Measurements from ENCODE around the gene INAFM1.

Gene INAFM1

DNA sequence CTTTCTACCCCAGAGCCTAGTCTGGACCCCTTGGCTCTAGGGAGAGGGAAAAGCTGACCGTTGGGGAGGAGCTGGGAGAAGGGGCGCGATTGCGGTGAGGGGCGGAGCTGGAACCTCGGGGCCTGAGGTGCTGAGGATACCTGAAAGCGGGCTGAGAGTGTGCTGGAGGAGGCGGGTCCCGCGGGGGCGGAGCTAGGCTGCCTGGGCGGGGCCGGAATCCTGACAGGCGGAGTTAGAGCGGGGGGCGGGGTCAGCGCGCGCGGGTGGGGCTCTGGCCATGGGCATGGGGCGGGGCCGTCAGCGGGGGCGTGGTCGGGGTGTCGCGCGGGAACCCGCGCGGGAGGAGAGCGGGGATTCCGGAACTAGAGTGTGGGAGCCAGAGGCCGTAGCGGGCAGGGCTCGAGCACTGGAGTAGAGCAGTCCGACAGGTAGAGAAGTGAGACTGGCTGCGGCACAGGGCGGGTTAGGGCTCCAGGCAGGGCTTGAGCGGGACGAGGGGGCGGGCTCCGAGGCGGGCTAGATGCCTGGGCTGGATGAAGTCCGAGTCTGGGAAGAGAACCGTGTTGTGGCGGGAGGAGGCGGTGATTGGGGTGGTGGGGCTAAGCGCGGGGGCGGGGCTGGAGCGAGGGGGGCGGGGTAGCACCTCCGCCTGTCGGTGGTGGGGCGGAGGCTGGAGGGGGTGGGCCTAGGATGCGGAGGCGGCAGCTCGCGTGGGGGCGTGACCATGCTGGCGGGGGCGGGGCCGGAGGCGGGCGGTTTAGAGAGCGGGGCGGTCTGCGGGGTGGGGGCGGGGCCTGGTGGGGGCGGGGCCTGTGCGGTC is at the start of gene INAFM1:
Gene INAFM1 (plus strand): TSS at position 815 of the 820 bp plus-strand sequence. CDS start 35 bp downstream, outside the sequence.
- DNase-seq: peak; percentile 98

DNA sequence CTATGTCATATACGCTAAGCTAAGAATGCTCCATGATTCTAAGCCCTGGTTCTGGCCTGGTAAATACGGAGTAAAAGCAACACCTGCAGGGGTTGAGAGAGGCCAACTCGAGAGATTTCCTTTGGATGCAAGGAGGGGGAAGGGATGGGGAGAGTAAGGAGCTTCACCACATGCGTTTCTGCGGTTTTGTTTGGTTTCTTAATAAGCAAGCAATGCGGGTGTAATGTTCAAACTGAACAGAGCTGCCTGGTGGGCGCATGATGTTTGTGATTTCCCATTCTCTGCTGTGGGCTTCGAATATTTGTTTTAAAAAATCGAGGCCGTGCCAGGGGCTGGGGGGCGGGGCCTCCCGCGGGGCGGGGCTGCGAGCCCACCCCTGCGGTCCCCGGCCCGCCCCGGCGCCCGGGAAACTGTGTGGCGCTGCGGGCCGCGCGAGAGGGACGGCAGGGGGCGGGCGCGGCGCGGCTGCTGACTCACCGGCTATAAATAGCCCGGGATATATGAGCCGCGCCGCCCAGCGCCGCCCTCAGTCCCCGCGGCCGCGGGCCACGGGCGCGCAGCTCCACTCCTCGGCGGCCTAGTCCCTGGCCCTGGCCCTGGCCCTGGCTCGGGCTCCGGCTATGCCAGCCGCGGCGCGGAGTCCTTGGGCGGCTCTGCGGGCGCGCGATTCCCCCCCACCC is 48.8 kb upstream of the INAFM1 start:
- DNase-seq: peak; percentile 94

DNA sequence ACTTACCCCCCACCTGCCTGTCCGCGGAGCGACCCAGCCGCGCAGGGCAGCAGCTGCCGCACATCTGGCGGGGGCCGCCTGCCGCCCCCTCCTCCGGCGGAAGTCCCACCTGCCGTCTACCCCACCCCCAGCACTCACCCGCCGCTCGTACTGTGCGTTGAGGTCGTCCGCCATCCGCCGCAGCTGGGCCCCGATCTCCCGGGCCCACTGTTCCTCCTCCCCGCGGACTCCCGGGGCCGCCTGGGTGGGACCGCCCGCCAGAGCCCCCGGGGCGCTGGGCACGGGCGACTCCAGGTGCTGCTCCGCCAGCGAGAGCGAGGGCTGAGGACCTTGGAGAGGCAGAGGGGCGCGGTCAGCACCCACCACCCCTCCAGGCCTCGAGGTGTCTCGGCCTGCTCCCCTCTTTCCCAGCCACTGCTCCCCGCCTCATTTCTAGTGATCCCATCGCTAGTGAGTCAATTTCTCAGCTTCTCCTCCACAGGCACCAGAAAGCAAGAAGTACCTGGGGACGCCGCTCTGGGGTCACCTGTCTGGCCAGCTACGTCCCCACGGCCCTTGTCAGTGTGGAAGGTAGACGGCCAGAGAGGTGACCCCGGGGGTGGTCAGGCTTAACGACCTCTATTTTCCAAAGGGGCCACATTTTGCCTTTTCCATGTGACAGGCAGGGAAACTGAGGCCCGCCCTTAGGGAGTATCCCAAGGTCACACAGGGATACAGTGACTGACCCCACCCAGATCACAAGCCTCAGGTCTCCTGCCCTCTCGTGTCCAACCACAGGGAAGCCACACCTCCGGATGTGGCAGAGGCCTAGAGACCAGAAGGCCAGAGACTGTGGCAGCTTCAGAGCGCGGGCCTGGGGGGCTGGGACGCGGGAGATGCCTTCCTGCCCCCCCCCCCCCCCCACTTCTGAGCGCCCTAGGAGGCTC is 48.0 kb upstream of the INAFM1 start:
- peak; percentile 88 for DNase-seq

DNA sequence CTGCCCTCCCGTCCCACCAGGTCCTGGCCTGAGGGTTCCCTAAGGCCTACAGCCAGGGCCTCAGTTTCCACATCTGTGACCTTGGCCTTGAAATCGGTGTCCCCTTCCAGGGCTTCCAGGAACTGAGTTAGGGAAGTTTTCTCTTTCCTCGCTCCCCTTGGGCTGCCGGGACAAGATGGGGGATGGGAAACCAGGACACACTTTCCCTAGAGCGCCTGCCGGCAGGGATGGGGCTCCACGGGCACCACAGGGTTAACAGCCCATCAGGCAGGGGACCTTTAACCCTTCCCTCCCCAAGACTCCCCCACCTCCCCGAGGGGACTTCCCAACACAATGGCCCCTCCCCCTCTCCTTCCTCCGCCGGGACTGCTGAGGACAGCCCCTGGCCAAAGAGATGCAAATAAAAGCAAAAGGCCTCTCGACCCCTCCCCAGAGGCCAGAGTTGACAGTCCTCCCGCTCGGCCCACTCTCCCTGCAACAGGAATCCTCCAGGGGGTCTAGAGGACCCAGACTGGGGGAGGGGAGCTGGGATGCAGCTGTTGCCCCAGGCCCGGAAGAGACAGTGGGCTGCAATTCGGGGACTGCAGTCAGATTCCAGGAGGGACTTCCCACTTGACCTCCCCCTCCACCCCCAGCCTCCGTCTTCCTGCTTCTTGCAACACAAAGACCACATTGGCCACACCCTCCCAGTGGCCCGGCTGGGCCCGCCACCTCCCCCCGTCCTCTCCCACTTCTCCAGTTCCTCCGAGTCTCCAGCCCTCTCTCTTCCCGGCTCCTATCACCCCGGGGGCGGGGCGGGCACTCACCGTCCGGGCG is 47.1 kb upstream of the INAFM1 start:
- DNase-seq: peak; percentile 95

DNA sequence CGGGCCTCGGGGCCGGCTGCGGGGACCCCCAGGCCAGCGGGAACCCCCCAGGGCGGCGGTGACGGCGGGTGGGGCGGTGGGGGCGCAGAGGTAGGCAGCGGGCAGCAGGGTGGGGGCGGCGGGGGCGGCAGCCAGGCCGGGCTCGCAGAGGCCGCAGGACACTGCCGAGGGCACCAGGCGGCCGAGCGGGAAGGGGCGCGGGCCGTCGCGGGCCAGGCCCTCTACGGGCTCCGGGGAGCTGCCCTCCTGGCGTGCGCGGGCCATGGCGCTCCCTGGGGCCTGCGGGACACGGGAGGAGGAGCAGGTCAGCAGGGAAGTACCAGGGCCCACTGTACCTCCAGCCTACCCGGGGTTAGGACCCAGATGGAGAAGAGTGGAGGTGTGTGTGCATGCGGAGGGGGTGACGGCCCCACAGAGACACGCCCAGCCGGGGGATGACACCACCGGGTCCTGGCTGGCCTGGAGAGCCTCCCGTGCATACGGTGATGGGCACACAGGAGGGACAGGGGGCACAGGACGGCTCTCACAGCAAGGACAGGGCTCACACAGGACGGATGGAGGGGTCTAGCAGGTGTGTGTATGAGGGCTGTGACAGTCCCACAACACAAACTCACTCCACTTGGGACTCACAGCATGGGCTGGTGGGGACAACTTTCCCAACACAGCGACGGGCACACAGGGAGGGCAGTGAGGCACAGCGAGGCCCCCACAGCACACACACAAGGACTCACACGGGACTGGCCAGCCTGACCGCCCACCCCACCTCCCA is 46.3 kb upstream of the INAFM1 start:
- DNase-seq: peak; percentile 32

DNA sequence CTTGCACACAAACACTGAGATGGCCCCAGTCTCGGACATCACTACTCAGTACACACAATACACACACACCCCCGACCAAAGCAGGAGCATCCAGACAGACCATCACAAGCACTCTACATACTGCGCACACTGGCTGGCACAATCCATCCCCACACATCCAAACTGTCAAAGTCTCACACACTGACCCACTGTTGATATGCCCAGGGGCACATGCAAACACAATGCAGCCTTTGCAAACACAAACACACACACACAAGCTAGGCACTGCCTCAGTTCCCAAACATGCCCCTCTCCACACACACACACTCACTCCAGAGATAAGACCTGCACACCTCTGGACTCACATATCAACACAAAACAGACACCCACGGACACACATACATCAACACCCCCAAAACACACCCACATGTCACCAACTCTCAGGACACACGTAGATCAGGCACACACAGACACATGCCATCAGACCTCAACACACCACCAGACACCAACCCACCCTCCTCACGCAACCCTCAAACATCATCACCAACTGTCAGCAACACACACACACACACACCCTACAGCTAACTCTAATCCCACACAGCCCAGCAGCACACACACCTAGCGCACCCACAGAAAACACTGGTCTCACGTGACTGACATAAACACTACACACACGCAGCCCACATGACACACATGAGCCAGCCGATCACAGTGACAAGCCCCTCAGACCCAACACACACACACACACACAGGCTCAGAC is 45.6 kb upstream of the INAFM1 start:
- DNase-seq: peak; percentile 23

DNA sequence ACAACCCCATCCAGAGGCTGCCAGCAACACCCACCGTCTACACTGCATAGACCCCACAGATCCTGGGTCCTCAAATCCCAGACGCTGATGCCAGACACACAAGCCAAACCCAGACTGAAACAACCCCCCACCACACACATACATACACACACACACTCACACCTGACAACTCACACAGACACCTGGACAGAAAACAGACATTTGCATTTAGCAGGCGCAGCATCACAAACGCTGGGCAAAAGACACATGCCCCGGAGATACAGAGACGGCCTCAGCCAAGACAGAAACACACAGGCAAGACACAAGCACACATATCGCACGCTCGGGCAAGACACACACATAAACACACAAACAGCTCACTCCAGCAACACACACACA is 45.0 kb upstream of the INAFM1 start:
- DNase-seq: no peak

DNA sequence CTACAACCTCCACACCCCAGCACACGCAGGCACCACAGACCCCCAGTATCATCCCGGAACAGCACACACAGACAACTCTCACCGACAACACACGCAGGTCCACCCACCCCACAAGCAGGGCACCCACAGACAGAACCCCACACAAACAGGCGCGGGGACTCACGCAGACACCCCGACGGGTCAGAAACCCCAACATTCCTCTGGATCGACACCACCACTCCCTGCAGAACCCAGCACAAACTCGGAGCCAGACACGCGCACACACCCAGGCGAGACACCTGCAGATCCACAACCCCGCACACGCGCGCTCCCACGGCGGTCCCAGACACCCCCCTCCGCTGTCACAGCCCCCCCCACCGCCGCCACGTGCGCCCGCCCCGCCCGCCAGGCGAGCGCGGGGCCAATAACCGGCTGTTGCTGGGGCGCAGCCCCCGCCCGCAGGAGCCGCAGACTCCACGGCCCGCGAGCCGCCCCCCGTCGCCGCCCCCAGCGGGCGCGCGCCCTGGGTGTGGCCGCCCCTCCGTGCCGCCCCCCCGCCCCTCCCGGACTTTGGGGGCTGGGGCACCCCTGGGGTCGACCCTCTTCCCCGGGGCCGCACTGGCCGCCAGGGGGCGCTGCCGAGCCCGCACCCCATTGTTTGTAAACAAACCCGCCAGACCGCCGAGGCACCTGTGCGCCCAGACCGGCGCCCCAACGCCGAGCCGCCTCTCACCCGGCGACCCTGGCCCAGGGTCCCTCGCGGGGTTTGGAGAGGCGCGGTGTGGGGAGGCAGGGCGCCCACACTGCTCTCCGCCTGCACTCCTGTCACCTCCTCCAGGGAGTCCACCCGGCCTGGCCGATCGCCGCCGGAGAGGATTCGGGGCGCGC is 44.4 kb upstream of the INAFM1 start:
- DNase-seq: peak; percentile 50

DNA sequence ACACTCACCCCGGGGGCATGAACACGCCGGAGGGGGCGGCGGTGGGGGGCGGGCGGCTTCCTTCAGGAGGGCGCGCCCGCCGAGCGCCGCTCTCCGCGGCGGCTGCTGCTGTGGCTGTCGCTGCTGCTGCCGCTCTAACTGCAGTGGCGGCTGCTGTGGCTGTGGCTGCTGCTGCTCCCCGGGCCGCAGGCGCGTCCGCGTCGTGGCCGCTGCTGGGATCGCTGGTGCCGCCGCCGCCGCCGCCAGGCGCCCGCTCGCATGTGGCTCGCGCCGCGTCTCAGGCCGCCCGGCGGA is 43.8 kb upstream of the INAFM1 start, which contains the start of gene BBC3:
Gene BBC3 (minus strand): TSS at position 279 of the 294 bp plus-strand sequence. CDS start 2,768 bp downstream, outside the sequence.
- no peak for DNase-seq

DNA sequence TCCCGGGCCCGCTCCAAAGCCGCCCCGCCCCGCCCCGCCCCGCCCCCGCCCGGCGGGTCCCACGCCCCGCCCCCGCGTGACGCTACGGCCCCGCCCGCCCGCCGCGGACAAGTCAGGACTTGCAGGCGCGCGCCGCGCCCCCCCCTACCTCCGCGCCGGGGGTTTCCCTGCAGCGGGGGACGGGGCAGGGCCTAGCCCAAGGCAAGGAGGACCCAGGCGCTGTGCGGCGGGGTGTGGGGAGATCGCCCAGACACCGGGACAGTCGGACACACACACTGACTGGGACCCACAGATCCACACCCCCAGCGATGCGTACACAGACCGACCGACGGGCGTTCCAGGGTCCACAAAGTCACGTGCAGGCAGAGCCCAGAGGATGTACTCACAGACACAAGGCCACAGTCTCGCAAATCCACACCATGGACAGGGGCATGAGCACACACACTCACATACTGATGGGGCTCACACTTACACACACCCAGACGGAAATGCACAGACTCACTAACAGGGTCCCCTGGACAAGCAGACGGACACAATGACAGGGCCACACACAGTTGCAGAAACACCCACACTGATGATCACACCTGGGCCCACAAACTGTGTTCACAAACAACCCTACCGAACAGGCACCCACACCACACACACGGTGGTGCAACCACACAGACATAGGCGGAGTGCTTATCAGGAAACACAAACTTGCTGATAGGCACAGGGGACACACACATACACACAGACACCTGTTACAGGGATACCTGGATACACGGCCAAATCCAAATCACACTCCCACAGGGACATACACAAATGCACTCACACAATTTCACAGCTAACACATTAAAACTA is 43.2 kb upstream of the INAFM1 start:
- peak; percentile 91 for DNase-seq

DNA sequence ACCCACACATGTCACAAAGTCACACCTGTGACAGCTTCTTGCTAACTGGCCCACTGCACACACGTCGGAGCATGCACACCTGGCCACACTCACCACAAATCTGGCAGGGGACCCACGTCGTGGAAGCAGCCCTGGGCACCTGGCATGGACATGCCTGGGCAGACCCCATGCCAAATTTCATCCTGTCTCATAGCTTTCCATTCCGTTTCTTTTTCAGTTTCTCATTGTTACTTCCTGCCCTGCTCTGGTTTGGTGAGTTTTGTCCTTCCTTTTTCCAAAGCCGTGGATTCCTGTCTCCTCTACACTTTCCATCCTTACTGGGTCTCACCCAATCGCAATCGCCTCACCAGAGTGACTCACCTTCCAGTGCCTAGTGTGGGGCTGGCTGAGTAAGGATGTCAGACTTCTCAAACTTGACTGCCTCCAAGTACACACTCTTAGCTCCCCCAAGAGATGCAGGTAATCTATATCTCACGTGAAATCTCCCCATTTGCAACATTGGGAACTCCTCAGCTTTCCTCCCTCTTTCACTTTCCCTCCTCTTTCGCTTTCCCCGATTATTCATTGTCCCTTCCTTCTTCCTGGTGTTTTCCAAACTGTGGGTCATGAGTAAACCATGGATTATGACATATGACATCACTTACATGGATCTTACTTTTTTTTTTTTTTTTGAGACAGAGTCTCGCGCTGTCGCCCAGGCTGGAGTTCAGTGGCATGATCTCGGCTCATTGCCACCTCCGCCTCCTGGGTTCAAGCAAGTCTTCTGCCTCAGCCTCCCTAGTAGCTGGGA is 42.1 kb upstream of the INAFM1 start:
- DNase-seq: peak; percentile 88

DNA sequence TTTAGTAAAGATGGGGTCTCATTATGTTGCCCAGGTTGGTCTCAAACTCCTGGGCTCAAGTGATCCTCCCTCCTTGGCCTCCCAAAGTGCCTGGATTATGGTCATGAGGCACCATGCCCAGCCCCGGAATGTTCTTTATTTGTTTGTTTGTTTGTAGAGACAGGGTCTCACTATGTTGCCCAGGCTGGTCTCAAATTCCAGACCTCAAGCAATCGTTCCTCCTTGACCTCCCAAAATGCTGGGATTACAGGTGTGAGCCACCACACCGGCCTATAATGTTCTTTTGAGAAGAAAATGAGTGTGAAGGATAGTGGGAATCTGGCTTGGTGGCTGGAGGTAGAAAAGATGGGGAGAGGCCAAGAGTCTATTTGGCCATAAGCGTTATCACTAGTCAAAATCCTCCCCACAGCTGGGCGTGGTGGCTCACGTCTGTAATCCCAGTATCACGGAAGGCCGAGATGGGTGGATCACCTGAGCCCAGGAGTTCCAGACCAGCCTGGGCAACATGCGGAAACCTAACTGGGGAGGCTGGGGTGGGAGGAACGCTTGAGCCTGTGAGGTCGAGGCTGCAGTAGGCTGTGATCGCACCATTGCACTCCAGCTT is 38.5 kb upstream of the INAFM1 start:
- no peak for DNase-seq

DNA sequence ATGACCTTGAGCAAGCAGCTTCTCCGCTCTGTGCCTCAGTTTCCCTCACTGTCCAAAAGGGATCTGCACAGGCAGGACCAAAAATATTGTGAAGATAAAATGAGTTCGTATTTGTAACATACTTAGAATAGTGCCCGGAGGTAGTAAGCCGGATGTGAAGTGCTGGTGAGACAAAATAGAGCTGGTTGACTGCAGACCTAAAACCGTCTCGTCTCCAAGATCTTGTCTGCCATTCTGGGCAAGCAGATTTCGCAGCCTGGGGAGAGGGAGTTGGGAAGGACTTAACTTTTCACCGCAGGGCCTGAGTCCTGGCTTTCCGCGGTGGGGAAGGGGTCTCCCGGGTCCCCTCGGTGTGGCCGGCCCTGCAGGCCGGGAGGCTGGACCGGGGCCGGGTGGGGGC is 35.5 kb upstream of the INAFM1 start:
- DNase-seq: no peak

DNA sequence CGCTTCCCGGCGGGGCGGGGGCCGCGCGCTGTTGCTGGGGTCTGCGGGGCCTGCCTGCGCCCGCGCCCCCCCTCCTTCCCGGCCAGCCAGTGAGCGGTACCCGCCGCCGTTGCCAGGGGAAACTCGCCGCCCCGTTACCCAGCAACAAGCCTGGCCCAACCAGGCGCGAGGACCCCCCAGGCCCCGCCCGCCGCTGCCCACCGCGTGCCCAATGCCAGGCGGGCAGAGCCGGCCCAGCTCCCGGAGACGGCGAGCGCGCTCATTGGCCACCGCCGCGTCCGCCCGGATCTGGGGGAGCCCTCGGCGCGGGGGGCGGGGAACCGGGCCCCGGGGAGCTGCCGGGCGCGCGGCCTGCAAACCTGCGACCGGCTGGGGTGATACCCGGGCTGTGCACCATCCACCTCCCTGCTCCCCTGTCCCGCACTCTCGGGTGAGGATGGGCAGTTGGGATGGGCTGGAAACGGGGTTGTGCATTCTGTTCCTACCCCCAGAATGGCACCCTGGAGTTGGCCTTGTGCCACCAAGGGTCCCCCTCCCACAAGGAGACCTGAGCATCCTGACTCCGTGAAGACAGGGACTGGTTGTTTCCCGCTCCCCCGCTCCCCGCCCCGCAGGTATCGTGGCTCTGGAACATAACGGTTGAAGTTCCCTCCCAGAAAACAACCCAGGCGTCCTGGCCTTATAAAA is 34.9 kb upstream of the INAFM1 start:
- no peak for DNase-seq

DNA sequence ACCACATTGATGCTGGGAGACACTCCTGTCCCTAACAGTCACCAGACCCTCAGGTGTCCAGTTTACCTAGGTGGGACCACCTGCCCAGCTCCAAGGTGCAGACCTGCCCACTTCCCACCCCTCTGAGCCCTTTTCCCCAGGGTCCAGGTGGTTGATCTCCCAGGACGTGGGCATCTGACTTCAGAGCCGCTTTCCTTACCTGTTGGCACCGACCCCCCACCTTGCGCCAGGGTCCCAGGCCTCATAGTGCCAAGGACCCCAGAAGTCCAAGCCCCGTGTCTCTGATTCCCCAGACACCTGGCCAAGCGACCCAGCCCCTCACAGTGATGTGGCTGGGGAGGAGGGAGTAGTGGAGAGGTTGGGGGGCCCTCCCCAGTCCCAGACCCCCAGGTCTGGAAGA is 34.1 kb upstream of the INAFM1 start:
- no peak for DNase-seq

DNA sequence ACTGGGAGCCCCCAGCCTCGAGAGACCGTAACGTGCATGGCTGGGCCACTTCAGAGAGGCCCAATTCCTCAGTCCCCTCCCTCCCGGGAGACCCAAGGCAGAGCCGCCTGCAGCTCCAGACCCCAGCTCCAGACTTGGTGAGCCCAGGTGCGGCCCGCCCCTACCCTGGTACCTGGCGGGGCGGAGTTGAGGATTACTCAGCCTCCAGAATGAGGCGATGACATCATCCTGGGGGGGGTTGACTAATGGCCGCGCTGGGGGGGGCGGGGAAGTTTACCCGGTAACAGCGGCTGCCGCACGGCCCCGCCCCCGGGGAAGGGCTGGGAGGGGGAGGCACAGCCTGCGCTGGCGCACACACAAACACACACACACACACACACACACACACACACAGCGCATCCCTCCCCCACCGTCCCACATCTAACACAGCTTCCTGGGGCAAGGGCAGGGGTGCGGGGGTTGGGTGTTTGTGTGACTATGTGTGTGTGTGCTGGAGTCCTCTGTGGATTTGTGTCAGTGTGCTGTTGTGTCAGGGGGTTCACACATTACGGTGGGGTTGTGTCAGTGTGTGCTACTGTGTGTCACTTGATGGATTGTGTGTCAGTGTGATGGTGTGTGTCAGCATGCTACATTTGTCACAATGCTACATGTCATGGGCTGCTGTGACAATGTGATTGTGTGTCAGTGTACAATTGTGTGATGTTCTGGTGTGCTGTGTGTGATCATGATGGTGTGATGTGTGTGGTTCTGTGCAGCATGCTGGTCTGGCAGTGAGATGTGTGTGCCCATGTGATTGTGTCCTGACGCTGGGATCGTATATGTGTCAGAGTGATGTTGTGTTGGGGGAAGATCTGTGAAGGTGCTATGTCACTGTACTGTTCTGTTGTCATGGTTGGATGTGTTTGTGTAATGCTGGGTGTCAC is 33.4 kb upstream of the INAFM1 start:
- peak; percentile 62 for DNase-seq

Measured in suppressor macrophage treated with lipopolysaccharide for 4 hours (primary cell).